ENCODE results near the gene SACM1L. TPM values are rescaled to one million over a fixed set of nuclear protein-coding genes. Genes with fewer than 3 reads are reported as not detected.
A peak's percentile ranks its signal among the peaks of the same experiment; 100 is the strongest.

The SACM1L gene
- total RNA-seq, result 65.5 TPM

GRCh38 chr3:45688882-45689786 lies at the start of gene SACM1L:
Gene SACM1L, plus strand, starts transcription at chr3:45689396. Its CDS starts 70 bp downstream, at chr3:45689466.
- DNase-seq, result peak; percentile 100

DNA sequence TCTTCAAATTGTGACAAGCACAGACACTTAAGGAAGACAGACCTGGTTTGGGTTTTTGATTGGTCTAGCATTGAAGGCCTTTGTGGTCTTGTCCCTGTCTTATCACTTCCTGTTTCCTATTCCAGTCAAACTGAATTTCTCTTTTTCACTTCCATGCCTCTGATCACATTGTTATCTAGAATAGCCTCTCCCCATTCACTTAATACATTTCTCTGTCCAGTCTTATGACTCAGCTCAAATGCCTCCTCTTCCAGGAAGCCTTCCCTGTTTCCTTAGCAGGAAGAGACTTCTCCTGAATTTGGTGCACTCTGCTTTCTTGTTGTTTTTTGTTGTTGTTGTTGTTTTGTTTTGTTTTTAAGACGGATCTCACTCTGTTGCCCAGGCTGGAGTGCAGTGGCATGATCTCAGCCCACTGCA lies 49.1 kb upstream of the SACM1L start:
- DNase-seq, result no peak

- no peak for DNase-seq
Observed at GRCh38 chr3:45640724-45641361, 48.4 kb upstream of the SACM1L start.

DNA sequence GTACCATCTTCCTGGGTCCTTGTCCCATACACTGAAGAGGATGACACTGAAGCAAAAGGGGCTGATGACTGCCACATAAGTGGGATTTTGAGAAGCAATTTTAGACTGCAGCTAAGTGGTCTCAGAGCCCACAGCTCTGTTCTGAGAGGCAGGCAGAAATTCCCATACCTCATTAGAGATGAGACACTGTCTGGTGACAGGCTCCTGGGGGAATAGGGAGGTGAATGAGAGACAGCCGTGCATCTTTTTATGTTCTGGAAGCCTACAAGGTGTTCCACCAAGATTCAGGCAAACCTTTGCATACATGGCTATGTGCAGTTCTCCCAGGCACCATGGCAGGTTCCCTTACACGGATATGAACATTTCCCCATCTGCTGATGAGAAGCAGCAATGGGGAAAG lies 47.4 kb upstream of the SACM1L start:
- no peak for DNase-seq

DNA sequence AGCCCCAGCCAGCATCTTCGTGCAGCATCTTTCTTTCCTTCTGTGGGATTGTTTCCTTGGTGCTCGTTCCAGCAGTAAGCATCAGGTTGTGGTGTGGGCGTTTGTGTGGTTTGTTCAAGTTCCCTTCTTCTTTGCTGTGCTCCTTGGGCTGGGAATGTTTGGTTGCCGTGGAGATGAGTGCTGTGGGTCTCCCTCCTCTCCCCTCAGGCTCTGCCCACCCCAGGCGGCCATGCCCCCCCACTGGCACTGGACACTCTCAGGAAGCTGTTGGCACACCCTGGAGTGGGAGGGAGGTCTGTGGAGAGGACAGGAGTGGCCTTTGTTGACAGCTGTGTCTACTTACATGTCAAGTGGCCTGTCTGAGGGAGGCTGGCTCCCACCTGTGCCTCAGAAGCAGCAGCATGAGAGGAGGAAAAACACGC lies 46.5 kb upstream of the SACM1L start:
- DNase-seq, result peak; percentile 78

DNA sequence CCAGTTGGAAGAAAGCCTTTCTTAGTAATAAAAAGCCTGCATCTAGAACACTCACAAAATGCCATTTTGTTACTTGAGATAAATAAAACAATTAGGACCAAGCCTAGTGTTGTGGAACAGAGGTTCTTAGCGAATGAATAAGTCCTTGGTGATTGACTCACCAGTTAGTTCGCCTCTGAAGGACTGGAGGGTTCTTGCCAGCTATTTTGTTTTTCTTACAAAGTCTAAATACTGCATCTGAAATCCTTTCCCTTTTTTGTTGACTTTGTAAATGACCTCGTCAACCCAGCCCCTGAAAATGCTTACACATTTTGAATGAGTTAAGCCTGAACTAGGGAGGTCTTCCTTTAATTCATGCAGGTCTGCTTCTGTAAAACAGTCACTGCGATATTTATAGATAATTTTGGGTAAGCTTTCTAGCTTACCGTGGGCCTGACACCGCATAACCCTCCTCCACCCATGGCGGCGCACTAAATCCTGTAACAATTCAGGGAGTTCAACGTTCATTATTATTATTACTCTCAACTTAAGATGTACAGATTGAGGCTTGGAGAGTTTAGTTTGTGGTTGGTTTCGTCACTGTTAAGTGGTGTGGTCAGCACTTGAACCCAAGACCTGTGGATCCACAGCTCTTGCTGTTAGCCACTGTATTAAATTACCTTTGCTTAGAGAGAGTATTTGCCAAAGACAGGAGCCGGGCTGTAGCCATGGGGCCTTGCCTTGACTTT lies 45.0 kb upstream of the SACM1L start:
- DNase-seq, result no peak

DNA sequence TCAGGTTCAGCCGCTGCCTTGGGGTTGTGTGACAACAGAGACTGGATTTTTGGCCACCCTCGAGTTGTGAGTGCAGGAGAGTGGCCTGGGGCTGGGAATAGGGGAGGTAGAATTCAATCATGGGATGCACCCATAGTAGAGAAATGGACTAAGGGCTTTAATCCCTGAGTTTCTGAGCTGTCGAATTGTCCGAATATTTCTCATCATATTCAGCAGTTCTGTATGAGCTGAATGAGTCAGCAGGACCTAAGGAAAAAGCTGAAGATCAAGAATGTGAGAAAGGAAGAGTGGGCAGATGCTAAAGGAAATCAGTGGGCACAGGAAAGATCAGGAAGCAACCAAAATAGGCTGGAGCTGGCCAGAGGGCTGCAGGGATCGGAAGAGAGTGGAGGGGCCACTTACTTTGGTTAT lies 44.4 kb upstream of the SACM1L start:
- no peak for DNase-seq

DNA sequence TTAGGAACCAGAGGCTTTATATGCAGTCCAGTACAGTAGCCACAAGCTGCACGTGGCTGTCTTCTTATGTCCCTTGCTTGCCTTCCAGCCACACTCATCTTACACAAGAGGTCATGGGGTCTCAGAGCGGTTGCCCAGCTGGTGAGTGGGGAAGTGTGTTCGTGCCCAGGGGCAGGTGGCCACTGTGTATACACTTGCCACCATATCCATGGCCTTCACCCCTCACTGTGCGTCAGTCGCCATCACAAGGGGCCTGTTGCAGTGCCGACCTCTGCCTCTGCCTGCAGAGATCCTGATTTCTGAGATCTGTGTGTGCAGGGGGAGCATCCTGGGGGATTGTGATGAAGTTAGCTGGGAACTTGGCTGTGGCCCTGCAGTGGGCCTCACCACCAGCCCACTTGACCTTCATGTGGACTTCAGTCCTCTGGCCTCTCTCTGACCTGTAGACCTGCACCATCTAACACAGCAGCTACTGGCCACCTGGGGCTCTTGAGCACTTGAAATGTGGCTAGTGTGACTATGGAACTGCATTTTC lies 43.1 kb upstream of the SACM1L start:
- DNase-seq, result no peak

- DNase-seq, result peak; percentile 50
Observed at GRCh38 chr3:45647148-45647619, 42.0 kb upstream of the SACM1L start.

DNA sequence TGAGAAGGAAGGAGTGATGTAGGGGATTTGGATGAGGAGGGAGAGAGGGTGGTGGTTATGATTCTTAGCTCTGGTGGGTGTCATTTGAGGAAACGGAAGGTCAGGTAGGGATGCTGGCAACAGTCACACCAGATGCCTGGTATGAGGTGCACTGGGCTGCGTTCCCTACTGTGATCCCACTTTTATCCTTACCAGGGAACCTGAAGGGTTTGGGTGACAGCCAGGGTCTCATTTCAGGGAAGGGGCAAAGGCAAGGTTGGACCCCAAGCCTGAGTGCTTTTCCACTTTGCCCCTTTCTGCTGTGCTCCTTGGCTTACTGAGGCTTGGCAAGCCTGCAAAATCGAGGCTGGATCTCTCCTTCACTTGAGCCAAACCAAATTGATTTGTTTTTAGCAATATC lies 36.0 kb upstream of the SACM1L start:
- no peak for DNase-seq

DNA sequence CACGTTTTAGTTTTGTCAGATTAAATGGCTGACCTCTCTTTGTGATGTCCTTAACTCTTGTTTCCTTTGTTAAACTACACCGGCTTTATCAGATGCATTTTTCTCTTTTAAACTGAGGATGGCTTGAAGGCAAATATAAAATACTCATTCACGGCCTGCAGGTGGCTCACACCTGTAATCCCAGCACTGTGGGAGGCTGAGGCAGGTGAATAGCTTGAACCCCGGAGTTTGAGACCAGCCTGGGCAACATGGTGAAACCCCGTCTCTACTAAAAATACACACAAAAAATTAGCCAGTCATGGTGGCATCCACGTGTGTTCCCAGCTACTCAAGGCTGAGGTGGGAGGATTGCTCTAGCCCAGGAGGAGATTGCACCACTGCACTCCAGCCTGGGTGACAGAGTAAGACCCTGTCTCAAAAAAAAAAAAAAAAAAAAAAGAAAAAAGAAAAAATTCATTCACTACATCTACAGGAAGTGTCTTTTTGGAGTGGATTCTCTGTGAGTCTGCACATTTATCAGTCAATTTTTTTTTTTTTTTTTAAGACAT lies 34.7 kb upstream of the SACM1L start:
- no peak for DNase-seq

DNA sequence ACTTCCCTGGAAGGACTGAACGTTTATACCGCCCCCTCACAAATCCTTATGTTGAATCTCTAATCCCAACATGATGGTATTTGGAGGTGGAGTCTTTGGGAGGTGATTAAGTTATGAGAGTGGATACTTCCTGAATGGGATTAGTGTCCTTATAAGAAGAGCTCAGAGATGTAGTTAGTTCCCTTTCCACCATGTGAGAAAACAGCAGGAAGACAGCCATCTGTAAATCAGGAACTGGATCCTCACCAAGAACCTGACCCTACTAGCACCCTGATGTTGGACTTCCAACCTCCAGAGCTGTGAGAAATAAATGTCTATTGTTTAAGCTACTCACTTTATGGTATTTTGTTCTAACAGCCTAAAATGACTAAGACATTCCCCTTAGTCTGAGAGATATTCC lies 33.3 kb upstream of the SACM1L start:
- no peak for DNase-seq

DNA sequence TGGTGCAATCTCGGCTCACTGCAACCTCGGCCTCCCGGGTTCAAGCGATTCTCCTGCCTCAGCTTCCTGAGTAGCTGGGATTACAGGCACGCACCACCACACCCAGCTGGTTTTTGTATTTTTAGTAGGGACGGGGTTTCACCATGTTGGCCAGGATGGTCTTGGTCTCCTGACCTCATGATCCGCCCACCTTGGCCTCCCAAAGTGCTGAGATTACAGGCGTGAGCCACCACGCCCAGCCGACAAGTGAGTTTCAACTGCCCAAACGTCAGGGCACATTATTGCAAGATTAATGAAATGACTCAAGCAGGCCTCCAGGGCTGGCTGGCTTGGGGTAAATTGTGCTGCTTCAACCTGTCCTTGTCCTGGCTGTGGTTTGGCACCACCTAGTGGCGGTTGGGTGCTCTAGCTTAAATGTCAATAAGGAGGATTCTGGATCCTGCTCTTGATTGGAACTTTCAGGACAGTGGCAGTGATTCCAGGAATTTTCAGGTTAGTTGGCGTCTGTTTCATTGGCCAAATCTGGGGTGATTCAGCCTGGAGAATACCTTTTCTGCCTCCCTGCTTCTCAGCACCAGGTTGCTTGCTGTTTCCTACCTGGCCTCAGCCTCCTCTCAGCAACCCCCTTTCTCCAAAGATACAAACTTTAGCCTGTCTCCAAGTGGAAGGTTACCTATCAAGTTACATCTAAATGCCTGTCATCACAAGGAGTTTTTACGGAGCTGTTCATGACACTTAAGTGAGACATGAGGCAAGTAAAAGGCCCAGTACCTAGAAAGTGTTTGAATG lies 32.4 kb upstream of the SACM1L start:
- peak; percentile 96 for DNase-seq

DNA sequence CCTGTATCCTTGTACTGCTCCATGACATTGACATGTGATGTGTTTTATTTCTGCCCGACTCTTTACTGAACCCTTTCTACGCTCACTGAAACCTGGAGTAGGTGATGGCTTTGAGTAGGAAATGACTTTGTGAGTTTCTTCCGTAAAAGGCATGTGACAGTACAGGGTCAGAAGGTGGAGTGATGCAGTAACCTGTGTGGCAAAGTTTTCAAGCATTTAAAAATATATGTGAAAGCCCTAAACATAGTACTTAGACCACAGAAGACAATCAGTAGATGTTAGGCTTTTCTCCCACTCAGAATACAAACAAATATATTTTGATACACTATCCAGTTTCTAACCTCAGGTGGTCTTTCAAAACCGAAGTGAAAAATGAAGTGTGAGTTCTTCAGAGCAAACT lies 31.3 kb upstream of the SACM1L start:
- DNase-seq, result no peak

DNA sequence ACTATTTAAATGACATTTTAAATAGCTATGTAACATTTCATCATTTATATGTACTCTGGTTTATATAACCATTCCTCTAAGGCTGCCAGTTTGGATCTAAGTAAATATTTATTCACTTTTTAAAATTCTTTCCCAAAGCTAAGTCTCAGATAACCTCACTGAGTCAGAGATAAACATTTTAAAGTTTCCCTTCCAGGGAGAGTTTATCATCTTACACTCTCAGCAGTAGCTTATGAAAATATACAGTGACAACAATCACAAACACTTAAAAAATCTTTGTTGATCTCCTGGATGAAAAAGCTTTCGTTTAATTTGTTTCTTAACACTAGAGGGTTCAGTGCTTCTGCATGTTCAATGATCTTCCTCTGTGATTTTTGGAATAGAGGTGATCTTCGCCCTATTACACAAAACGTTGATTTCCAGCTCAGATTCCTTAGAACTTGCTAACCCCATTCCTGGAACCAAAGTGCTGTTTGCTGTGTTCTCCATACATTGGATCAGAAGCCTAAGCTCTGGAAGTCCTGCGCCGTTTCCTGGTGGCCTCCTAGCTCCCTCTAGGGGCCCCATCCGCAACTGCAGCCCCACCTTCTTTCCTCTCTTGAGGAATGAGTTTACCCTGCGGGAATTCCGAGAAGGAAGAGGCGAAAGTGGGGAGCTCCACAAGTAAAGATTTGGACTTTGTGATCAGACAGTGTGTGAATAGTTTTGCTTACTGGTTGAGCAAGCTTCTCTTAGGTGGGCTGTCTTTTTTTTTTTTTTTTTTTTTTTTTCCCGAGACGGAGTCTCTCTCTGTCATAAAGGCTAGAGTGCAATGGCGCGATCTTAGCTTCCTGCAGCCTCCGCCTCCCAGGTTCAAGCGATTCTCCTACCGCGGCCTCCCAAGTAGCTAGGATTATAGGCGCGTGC lies 29.3 kb upstream of the SACM1L start:
- DNase-seq, result peak; percentile 74

- no peak for DNase-seq
Observed at GRCh38 chr3:45660567-45660901, 28.7 kb upstream of the SACM1L start.

DNA sequence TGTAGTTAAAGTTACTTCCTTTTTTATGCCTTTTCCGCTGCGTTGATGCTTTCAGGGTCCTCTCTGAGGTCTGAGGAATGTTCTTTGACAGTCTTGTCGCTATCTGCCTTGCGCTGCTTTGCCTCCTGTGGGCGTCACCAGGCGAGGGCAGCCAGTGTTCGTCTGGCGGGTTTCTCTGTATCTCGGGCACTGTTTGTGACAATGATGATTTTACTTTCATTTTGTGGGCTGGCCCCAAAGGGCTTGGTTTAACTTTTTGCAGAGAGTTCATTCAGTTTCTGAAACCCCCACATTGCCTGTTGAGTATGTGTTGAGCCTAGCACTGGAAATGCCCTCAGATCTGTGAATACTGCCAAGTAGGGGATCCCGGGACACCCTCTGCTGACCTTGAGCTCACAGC lies 24.6 kb upstream of the SACM1L start:
- DNase-seq, result no peak

DNA sequence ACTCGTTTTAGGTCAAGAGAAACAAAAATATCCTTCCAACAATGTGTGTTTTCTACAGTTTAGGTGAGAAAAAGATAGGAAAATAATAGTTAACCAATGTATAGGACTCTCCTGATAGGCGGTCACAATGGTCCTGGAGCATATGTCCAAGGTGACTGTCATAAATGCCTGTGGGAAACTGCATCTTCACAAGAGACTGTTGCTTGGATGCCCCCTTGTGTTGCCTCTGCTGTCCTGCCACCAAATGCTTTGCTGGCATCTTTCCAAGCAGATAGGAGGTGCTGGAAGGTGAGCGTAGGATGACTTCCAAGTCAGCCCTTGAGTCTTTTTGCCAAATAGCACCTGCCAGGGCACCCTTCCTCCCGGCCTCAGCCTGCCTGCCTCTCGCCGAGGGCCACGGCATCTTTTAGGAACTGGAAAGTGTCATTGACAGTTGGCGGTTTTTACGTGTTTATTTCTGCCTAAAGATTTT lies 24.1 kb upstream of the SACM1L start:
- DNase-seq, result peak; percentile 61

DNA sequence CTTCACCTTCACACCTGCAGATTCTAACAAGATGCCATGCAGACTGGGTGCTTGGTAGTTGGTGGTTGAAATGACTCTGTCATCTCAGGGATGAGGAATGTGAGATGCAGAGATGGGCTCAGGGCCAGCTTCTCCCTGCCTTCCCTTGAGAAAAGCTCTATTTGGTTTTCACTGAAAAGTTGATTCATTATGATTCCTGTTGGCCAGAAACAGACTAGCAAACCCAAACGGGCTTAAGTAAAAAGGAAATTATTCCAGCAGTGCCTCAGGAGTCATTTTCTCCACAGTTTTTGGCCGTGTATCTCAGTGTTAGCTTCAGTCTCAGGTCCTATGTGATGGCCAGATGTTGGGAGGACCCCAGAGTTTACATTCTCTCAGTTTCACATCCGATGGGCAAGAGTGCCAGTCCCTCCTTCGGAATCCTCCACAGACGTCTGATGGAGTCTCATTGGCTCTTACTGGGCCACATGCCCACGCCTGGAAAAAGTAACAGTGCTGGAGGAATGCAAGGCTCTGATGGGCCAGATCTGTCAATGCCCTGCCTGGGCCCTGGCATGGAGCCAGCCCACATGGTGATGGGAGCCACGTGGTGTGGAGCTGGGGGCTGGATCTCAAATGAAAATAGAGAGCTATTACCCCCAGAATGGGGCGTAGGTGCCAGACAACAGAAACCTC lies 22.3 kb upstream of the SACM1L start:
- peak; percentile 87 for DNase-seq

DNA sequence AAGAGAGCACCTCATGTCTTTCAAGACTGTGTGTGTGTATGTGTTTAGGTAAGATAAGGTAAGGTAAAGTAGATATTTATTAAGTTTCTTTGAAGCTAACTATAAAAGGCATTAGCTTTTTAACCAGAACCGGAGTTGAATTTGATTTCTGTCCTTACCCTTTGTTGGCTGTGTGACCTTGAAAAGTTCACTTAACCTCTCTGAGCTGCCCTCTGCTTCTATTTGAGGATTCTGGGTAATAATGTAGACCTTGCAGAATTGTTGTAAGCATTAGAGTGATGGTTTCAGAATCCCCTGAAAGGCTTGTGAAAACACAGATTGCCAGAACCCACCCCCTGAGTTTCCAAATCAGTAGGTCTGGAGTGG lies 21.6 kb upstream of the SACM1L start:
- no peak for DNase-seq
